Measurements from ENCODE around the gene CBX5.
"Not testable (repeated sequence)": the region's sequence is repeated elsewhere in the genome, so short reads cannot be mapped to it uniquely, and the experiment has no call there.

DNA sequence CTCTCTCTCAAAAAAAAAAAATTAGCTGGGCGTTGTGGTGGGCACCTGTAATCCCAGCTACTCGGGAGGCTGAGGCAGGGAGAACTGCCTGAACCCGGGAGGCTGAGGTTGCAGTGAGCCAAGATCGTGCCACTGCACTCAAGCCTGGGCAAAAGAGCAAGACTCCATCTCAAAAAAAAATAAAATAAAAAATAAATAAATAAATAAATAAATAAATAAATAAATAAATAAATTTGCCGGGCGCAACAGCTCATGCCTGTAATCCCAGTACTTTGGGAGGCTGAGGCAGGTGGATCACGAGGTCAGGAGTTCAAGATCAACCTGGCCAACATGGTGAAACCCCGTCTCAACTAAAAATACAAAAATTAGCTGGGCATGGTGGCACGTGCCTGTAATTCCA lies 94.6 kb downstream of the CBX5 start:
- TF ChIP-seq EZH2 (IDR thresholded peaks at IDR 0.05; ENCODE audit: borderline replicate concordance, low read depth, low read length); ETV1 (tag; conservative IDR thresholded peaks at IDR 0.05; ENCODE audit: low read depth); CTCF (IDR thresholded peaks at IDR 0.05 in 2 of 3, conservative IDR thresholded peaks at IDR 0.05 in 1 of 3; ENCODE audit: insufficient read depth in 2 of 3, low read depth in 1 of 3, low read length in 3 of 3); GABPA (tag; conservative IDR thresholded peaks at IDR 0.05; ENCODE audit: low read depth); TCF7 (IDR thresholded peaks at IDR 0.05; ENCODE audit: borderline replicate concordance); MYBL2 (IDR thresholded peaks at IDR 0.05; ENCODE audit: low read depth); MYBL2 (CRISPR knock-in tag; IDR thresholded peaks at IDR 0.05; ENCODE audit: borderline replicate concordance); KDM5B (IDR thresholded peaks at IDR 0.05; ENCODE audit: insufficient replicate concordance, low read depth, low read length): not testable (repeated sequence)
- TF ChIP-seq, protein P1, sequence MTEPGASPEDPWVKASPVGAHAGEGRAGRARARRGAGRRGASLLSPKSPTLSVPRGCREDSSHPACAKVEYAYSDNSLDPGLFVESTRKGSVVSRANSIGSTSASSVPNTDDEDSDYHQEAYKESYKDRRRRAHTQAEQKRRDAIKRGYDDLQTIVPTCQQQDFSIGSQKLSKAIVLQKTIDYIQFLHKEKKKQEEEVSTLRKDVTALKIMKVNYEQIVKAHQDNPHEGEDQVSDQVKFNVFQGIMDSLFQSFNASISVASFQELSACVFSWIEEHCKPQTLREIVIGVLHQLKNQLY (CRISPR knock-in tag; conservative IDR thresholded peaks at IDR 0.05), result not testable (repeated sequence)
